Measurements from ENCODE around the gene PGC. TPM values are rescaled to one million over a fixed set of nuclear protein-coding genes. Genes with fewer than 3 reads are reported as not detected.

The PGC gene
- polyA plus RNA-seq, 1 of the 3 experiments (the other 2 are of a cell fraction), result not detected

GRCh38 chr6:41791305-41791704 lies 44.1 kb upstream of the PGC start:
- no peaks in the 10 kb centered on the region for H3K9me2 ChIP-seq
- peaks cover 31 to 63% of the 10 kb centered on the region in 2 experiments for H3K36me3 ChIP-seq (replicated peaks in 1 of 2; ENCODE audit: control insufficient read depth in 1 of 2, insufficient read depth in 2 of 2, low read length in 1 of 2)
- WGBS (ENCODE audit: low lambda C conversion rate), result 45% methylated on average over 1 of the region's 1 CpG
- peaks cover 26% of the 10 kb centered on the region for H3K79me2 ChIP-seq (ENCODE audit: insufficient read depth)
- no peak for DNase-seq
- CTCF ChIA-PET, result interaction anchor here (0.9 to 2.2 kb wide), 6 partner anchors 10 to 255 kb away, joined by 3 to 10 read pairs (median 3); no protein-coding TSS in a partner anchor
- POLR2A ChIA-PET, result interaction anchor here (0.7 to 1.2 kb wide), 2 partner anchors 10 to 58 kb away, joined by 3 read pairs; no protein-coding TSS in a partner anchor
- no peaks in the 10 kb centered on the region for H3K27me3 ChIP-seq (ENCODE audit: insufficient read depth)
- H3K9ac ChIP-seq, result no peak overlapping the region
- no peaks in the 10 kb centered on the region for H4K20me1 ChIP-seq (ENCODE audit: insufficient read depth)
- H3F3A ChIP-seq (replicated peaks; ENCODE audit: insufficient read depth), result peaks cover 39% of the 10 kb centered on the region
- no peak for TF ChIP-seq FOSL2 (IDR thresholded peaks at IDR 0.05; ENCODE audit: borderline replicate concordance, low read depth)
- H3K9me3 ChIP-seq, result no peaks in the 10 kb centered on the region
- H2AFZ ChIP-seq (ENCODE audit: low read depth), result no peak overlapping the region
- no peak overlapping the region for H3K4me3 ChIP-seq (ENCODE audit: low read depth in 2 of 2, low read length in 1 of 2)
- no peak overlapping the region for H3K4me2 ChIP-seq
- 0 out of 4 replicates have a peak overlapping the region, but pooled peaks of 1 of the 2 experiments have one; percentile 1 for H3K27ac ChIP-seq (ENCODE audit: low read depth in 2 of 2, low read length in 1 of 2)
- peaks cover 8 to 9% of the 10 kb centered on the region in 2 experiments; a peak in 2 of 4 replicates for H3K4me1 ChIP-seq (ENCODE audit: control insufficient read depth in 1 of 2, insufficient read depth in 2 of 2, low read depth in 1 of 2, low read length in 1 of 2)

- CTCF ChIA-PET, result interaction anchor here (0.8 to 2.2 kb wide), 6 partner anchors 11 to 254 kb away, joined by 3 to 10 read pairs (median 4); no protein-coding TSS in a partner anchor
- DNase-seq, result no peak
- no peak overlapping the region for H3K4me3 ChIP-seq (ENCODE audit: low read depth in 2 of 2, low read length in 1 of 2)
- TF ChIP-seq POLR2AphosphoS5 (IDR thresholded peaks at IDR 0.05; ENCODE audit: low read depth, low read length), result no peak
- TF ChIP-seq FOXJ3 (CRISPR knock-in tag; IDR thresholded peaks at IDR 0.05), result no peak
- TF ChIP-seq GATA2 (CRISPR knock-in tag; IDR thresholded peaks at IDR 0.05), result no peak
- TF ChIP-seq JUND (IDR thresholded peaks at IDR 0.05), result no peak
- TF ChIP-seq TCF12 (IDR thresholded peaks at IDR 0.05), result no peak
- no peak for TF ChIP-seq REST (IDR thresholded peaks at IDR 0.05; ENCODE audit: low read depth, low read length)
- no peak for TF ChIP-seq CHD2 (IDR thresholded peaks at IDR 0.05; ENCODE audit: low read length, partially characterized antibody)
- H3K4me2 ChIP-seq, result no peak overlapping the region
- H2AFZ ChIP-seq (ENCODE audit: low read depth), result no peak overlapping the region
- no peak overlapping the region; a peak in 1 of 4 replicates for H3K27ac ChIP-seq (ENCODE audit: low read depth in 2 of 2, low read length in 1 of 2)
- H3K4me1 ChIP-seq (ENCODE audit: control insufficient read depth in 1 of 2, insufficient read depth in 2 of 2, low read depth in 1 of 2, low read length in 1 of 2), result peaks cover 9 to 17% of the 10 kb centered on the region in 2 experiments; a peak in 2 of 4 replicates
- H3K9me2 ChIP-seq, result no peaks in the 10 kb centered on the region
- H3F3A ChIP-seq (replicated peaks; ENCODE audit: insufficient read depth), result peaks cover 39% of the 10 kb centered on the region
- POLR2A ChIA-PET, result interaction anchor here (1.2 kb wide), 1 partner anchor 57 kb away, joined by 3 read pairs; no protein-coding TSS in a partner anchor
- no peaks in the 10 kb centered on the region for H4K20me1 ChIP-seq (ENCODE audit: insufficient read depth)
- no peaks in the 10 kb centered on the region for H3K9me3 ChIP-seq
- H3K9ac ChIP-seq, result no peak overlapping the region
- no peaks in the 10 kb centered on the region for H3K27me3 ChIP-seq (ENCODE audit: insufficient read depth)
- WGBS (ENCODE audit: low lambda C conversion rate), result 94% methylated on average over 1 of the region's 1 CpG
- H3K36me3 ChIP-seq (replicated peaks in 1 of 2; ENCODE audit: control insufficient read depth in 1 of 2, insufficient read depth in 2 of 2, low read length in 1 of 2), result peaks cover 31 to 55% of the 10 kb centered on the region in 2 experiments
- H3K79me2 ChIP-seq (ENCODE audit: insufficient read depth), result peaks cover 26% of the 10 kb centered on the region
These were observed 42.8 kb upstream of the PGC start for GRCh38 chr6:41790045-41790444.
